Measurements from ENCODE around the gene ERP27.

GRCh38 chr12:14982562-14982961, 44.2 kb upstream of the ERP27 start:
- TF ChIP-seq CREM (CRISPR knock-in tag; IDR thresholded peaks at IDR 0.05) (no peak), ATF2 (CRISPR knock-in tag; IDR thresholded peaks at IDR 0.05; ENCODE audit: borderline replicate concordance, low read depth) (no peak), CTCF (IDR thresholded peaks at IDR 0.05) (no peak), ZBTB43 (CRISPR knock-in tag; IDR thresholded peaks at IDR 0.05) (no peak), ARID4B (CRISPR knock-in tag; IDR thresholded peaks at IDR 0.05; ENCODE audit: borderline replicate concordance) (no peak), ZNF512 (CRISPR knock-in tag; IDR thresholded peaks at IDR 0.05; ENCODE audit: borderline replicate concordance) (no peak), NFE2L1 (CRISPR knock-in tag; IDR thresholded peaks at IDR 0.05) (no peak)

Data from WTC11 (cell line).